ENCODE measurements around the gene MTFR1L.

DNA sequence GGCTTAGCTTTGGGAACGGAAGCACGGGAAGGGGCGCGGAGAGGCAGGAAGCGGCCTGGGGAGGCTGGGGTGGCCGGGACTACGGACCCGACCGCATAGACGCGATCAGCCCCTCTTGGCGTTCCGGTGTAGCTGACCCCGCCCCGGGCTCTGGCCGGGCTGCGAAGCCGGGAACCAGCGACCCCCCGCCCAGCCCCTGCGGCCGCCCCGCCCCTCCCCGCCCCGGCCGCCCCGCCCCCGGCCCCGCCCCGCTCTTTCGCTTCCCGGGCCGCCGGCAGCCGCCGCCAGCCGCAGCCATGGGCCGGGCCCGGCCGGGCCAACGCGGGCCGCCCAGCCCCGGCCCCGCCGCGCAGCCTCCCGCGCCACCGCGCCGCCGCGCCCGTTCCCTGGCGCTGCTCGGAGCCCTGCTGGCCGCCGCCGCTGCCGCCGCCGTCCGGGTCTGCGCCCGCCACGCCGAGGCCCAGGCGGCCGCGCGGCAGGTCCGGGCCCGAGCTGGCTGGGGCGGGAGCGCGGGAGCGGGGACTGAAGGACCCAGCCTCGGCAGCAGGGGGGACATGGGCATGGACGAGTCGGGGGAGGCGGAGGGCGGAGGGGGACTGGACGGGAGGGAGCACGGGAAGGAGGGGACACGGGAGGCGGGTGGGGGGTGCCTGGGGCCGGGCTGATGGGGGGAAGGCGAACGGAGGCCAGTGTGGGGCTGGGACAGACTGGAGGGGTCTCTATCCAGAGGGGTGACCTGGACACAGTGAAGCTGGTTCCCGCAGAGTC lies 19.6 kb upstream of the MTFR1L start, which contains the start of gene SELENON:
- TF ChIP-seq POLR2A (IDR thresholded peaks at IDR 0.05; ENCODE audit: low read length) (peak; percentile 30), RCOR1 (IDR thresholded peaks at IDR 0.05; ENCODE audit: low read depth, low read length) (no peak), RAD21 (conservative IDR thresholded peaks at IDR 0.05 in 1 of 2, IDR thresholded peaks at IDR 0.05 in 1 of 2) (no peak), EP300 (IDR thresholded peaks at IDR 0.05) (no peak), EHMT2 (IDR thresholded peaks at IDR 0.05; ENCODE audit: low read depth) (no peak), BHLHE40 (IDR thresholded peaks at IDR 0.05; ENCODE audit: low read depth, low read length) (no peak), HOXB13 (CRISPR knock-in tag; IDR thresholded peaks at IDR 0.05; ENCODE audit: low read depth) (no peak), CHD4 (IDR thresholded peaks at IDR 0.05; ENCODE audit: borderline replicate concordance) (no peak)
- TF ChIP-seq, protein P1, sequence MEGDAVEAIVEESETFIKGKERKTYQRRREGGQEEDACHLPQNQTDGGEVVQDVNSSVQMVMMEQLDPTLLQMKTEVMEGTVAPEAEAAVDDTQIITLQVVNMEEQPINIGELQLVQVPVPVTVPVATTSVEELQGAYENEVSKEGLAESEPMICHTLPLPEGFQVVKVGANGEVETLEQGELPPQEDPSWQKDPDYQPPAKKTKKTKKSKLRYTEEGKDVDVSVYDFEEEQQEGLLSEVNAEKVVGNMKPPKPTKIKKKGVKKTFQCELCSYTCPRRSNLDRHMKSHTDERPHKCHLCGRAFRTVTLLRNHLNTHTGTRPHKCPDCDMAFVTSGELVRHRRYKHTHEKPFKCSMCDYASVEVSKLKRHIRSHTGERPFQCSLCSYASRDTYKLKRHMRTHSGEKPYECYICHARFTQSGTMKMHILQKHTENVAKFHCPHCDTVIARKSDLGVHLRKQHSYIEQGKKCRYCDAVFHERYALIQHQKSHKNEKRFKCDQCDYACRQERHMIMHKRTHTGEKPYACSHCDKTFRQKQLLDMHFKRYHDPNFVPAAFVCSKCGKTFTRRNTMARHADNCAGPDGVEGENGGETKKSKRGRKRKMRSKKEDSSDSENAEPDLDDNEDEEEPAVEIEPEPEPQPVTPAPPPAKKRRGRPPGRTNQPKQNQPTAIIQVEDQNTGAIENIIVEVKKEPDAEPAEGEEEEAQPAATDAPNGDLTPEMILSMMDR (IDR thresholded peaks at IDR 0.05), result no peak
- TF ChIP-seq, protein P2, sequence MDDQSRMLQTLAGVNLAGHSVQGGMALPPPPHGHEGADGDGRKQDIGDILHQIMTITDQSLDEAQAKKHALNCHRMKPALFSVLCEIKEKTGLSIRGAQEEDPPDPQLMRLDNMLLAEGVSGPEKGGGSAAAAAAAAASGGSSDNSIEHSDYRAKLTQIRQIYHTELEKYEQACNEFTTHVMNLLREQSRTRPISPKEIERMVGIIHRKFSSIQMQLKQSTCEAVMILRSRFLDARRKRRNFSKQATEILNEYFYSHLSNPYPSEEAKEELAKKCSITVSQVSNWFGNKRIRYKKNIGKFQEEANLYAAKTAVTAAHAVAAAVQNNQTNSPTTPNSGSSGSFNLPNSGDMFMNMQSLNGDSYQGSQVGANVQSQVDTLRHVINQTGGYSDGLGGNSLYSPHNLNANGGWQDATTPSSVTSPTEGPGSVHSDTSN (IDR thresholded peaks at IDR 0.05), result no peak
